H9 (cell line): ENCODE measurements around the gene IGDCC3. TPM values are rescaled to one million over a fixed set of nuclear protein-coding genes. Genes with fewer than 3 reads are reported as not detected.

Source experiments
- DNase-seq: peaks from one replicate; pipeline ENCODE4 v3.0.0-alpha.2; 2017
- H2AFZ ChIP-seq: one replicate; pipeline ENCODE4 v1.6.1; 2013; ENCODE audit warnings: mild to moderate bottlenecking, low read length, control low read depth, moderate library complexity
- H2AK5ac ChIP-seq: 2 replicates; pipeline ENCODE4 v1.6.1; 2013; ENCODE audit warnings: low read length, control low read depth, mixed read lengths; ENCODE audit not compliant: insufficient read length
- H2BK120ac ChIP-seq: one replicate; pipeline ENCODE4 v1.6.1; 2013; ENCODE audit warnings: low read depth, mild to moderate bottlenecking, low read length, control low read depth, inconsistent platforms; ENCODE audit not compliant: poor library complexity, severe bottlenecking
- H2BK12ac ChIP-seq: 2 replicates; pipeline ENCODE4 v1.6.1; 2013; ENCODE audit warnings: low read length, control low read depth, mixed read lengths, low read depth; ENCODE audit not compliant: insufficient read length
- H2BK15ac ChIP-seq: 2 replicates; pipeline ENCODE4 v1.6.1; 2013; ENCODE audit warnings: low read depth, low read length, control low read depth
- H2BK20ac ChIP-seq: one replicate; pipeline ENCODE4 v1.6.1; 2013; ENCODE audit warnings: low read depth, mild to moderate bottlenecking, low read length, control low read depth, inconsistent platforms; ENCODE audit not compliant: poor library complexity, severe bottlenecking
- H2BK5ac ChIP-seq: 2 replicates; pipeline ENCODE4 v1.6.1; 2013; ENCODE audit warnings: low read length, control low read depth, mixed read lengths; ENCODE audit not compliant: insufficient read length
- H3K14ac ChIP-seq: 2 replicates; pipeline ENCODE4 v1.6.1; 2013; ENCODE audit warnings: low read length, control low read depth; ENCODE audit not compliant: insufficient read depth
- H3K18ac ChIP-seq: 2 replicates; pipeline ENCODE4 v1.6.1; 2013; ENCODE audit warnings: low read depth, mild to moderate bottlenecking, mixed read lengths, low read length, control low read depth; ENCODE audit not compliant: insufficient read length
- H3K23ac ChIP-seq: 2 replicates; pipeline ENCODE4 v1.6.1; 2013; ENCODE audit warnings: low read length, control low read depth, mixed read lengths, low read depth; ENCODE audit not compliant: insufficient read length
- H3K23me2 ChIP-seq: 2 replicates; pipeline ENCODE4 v1.6.1; 2013; ENCODE audit warnings: low read depth, mild to moderate bottlenecking, mixed read lengths, low read length, control low read depth; ENCODE audit not compliant: insufficient read length, poor library complexity, severe bottlenecking
- H3K27ac ChIP-seq: 2 replicates; pipeline ENCODE4 v1.5.1; 2013; ENCODE audit warnings: low read length, control low read depth, mixed read lengths, low read depth; ENCODE audit not compliant: insufficient read length
- H3K27me3 ChIP-seq: 2 replicates; pipeline ENCODE4 v1.6.1; 2013; ENCODE audit warnings: low read length, control low read depth, inconsistent platforms; ENCODE audit not compliant: insufficient read depth
- H3K4ac ChIP-seq: 2 replicates; pipeline ENCODE4 v1.6.1; 2013; ENCODE audit warnings: low read depth, mild to moderate bottlenecking, control low read depth, inconsistent platforms, low read length, moderate library complexity
- H3K4me1 ChIP-seq: 2 replicates; pipeline ENCODE4 v1.6.1; 2013; ENCODE audit warnings: low read length, control low read depth, inconsistent platforms; ENCODE audit not compliant: insufficient read depth
- H3K4me2 ChIP-seq: 2 replicates; pipeline ENCODE4 v1.6.1; 2013; ENCODE audit warnings: low read length, control low read depth, mixed read lengths; ENCODE audit not compliant: insufficient read length, insufficient read depth
- H3K56ac ChIP-seq: 2 replicates; pipeline ENCODE4 v1.6.1; 2013; ENCODE audit warnings: low read depth, mild to moderate bottlenecking, mixed read lengths, low read length, control low read depth; ENCODE audit not compliant: insufficient read length
- H3K79me1 ChIP-seq: 2 replicates; pipeline ENCODE4 v1.6.1; 2013; ENCODE audit warnings: low read depth, mild to moderate bottlenecking, moderate library complexity, low read length, control low read depth, inconsistent platforms; ENCODE audit not compliant: insufficient read depth, poor library complexity, severe bottlenecking
- H3K79me2 ChIP-seq: 2 replicates; pipeline ENCODE4 v1.6.1; 2013; ENCODE audit warnings: low read length, control low read depth, inconsistent platforms; ENCODE audit not compliant: insufficient read depth
- H3K9ac ChIP-seq: 2 replicates; pipeline ENCODE4 v1.6.1; 2013; ENCODE audit warnings: low read length, control low read depth, mixed read lengths; ENCODE audit not compliant: insufficient read length; ENCODE audit errors: extremely low read depth
- H3K9me3 ChIP-seq: one replicate; pipeline ENCODE4 v1.6.1; 2013; ENCODE audit warnings: low read depth, low read length, inconsistent platforms; ENCODE audit not compliant: control insufficient read depth
- H3T11ph ChIP-seq: one replicate; pipeline ENCODE4 v1.6.1; 2013; ENCODE audit warnings: mild to moderate bottlenecking, low read length, control low read depth, inconsistent platforms
- H4K20me1 ChIP-seq: one replicate; pipeline ENCODE4 v1.6.1; 2013; ENCODE audit not compliant: control insufficient read depth, insufficient read length, insufficient read depth
- H4K5ac ChIP-seq: 2 replicates; pipeline ENCODE4 v1.6.1; 2013; ENCODE audit warnings: low read depth, mild to moderate bottlenecking, mixed read lengths, low read length, control low read depth; ENCODE audit not compliant: insufficient read length
- H4K8ac ChIP-seq: replicated peaks from 2 replicates; pipeline ENCODE4 v1.6.1; 2013; ENCODE audit warnings: low read length, control low read depth, mixed read lengths, low read depth; ENCODE audit not compliant: insufficient read length
- H4K91ac ChIP-seq: 2 replicates; pipeline ENCODE4 v1.6.1; 2013; ENCODE audit warnings: low read depth, mild to moderate bottlenecking, moderate library complexity, mixed read lengths, low read length, control low read depth; ENCODE audit not compliant: insufficient read length
- H3K27ac Mint-ChIP-seq, 3 experiments: 2 replicates in 2 of 3; 3 replicates in 1 of 3; pipeline ENCODE4 v1.8.0; 2020 to 2021; ENCODE audit warnings: mixed read lengths in 3 of 3, mild to moderate bottlenecking in 1 of 3, moderate library complexity in 1 of 3
- H3K27me3 Mint-ChIP-seq: 2 replicates; pipeline ENCODE4 v1.8.0; 2021; ENCODE audit warnings: low read depth, mild to moderate bottlenecking, moderate library complexity, mixed read lengths
- H3K36me3 Mint-ChIP-seq, 3 experiments: 2 replicates in 2 of 3; 3 replicates in 1 of 3; pipeline ENCODE4 v1.8.0; 2020 to 2021; ENCODE audit warnings: low read depth in 3 of 3, mixed read lengths in 3 of 3; ENCODE audit not compliant: insufficient read depth in 1 of 3
- H3K4me1 Mint-ChIP-seq, 2 experiments: 2 replicates each; pipeline ENCODE4 v1.8.0; 2020; ENCODE audit warnings: mixed read lengths in 2 of 2
- H3K4me3 Mint-ChIP-seq, 2 experiments: 2 replicates in 1 of 2; 3 replicates in 1 of 2; pipeline ENCODE4 v1.8.0; 2020 to 2021; ENCODE audit warnings: mild to moderate bottlenecking in 2 of 2, mixed read lengths in 2 of 2, moderate library complexity in 1 of 2
- H3K9me3 Mint-ChIP-seq, 2 experiments: 2 replicates in 1 of 2; 3 replicates in 1 of 2; pipeline ENCODE4 v1.8.0; 2020; ENCODE audit warnings: mild to moderate bottlenecking in 2 of 2, mixed read lengths in 2 of 2, moderate library complexity in 1 of 2
- CTCF ChIP-seq: fragments of 200-600 bp; sonication (generic); conservative IDR thresholded peaks from 3 replicates; pipeline ENCODE4 v1.8.0; 2021; ENCODE audit warnings: antibody characterized with exemption, mild to moderate bottlenecking
- total RNA-seq: library from RNA; stranded (reverse); gene quantifications from 2 replicates; pipeline ENCODE4 v1.2.1, GENCODE V29; 2021

Gene IGDCC3
- total RNA-seq, 1 experiment from 2014 or later, result 18.9 TPM

- no peak overlapping the region for H2AK5ac ChIP-seq
- H3K23ac ChIP-seq, result no peak overlapping the region
- no peak overlapping the region for H2BK20ac ChIP-seq
- no peak overlapping the region for H3K9ac ChIP-seq
- no peaks in the 10 kb centered on the region; the same call in 1 of the 2 replicates for H3K27me3 ChIP-seq
- H4K5ac ChIP-seq, result no peak overlapping the region
- no peak overlapping the region for H3K4ac ChIP-seq
- H2BK120ac ChIP-seq, result no peak overlapping the region
- no peak overlapping the region for H3K27ac ChIP-seq
- Mint-ChIP-seq H3K27ac (peak overlapping the region in 2 of 3 experiments; percentile 34 to 97; a peak in 2 of 7 replicates), H3K9me3 (no peaks in the 10 kb centered on the region; a peak in 1 of 5 replicates), H3K27me3 (peaks cover 5% of the 10 kb centered on the region), H3K4me1 (peaks cover 75 to 78% of the 10 kb centered on the region in 2 experiments), H3K4me3 (no peak overlapping the region), H3K36me3 (peaks cover 7 to 13% (median 10%) of the 10 kb centered on the region in 3 experiments)
- no peak overlapping the region for H3K4me2 ChIP-seq
- no peak overlapping the region; the same call in 1 of the 2 replicates for H3K14ac ChIP-seq
- no peak overlapping the region for H2AFZ ChIP-seq
- no peak overlapping the region for H4K8ac ChIP-seq
- H3K18ac ChIP-seq, result no peak overlapping the region
- H2BK5ac ChIP-seq, result no peak overlapping the region
- H3K9me3 ChIP-seq, result no peaks in the 10 kb centered on the region
- H3K4me1 ChIP-seq, result peaks cover 29% of the 10 kb centered on the region; the same call in 1 of the 2 replicates
- no peaks in the 10 kb centered on the region for H3K79me1 ChIP-seq
- DNase-seq, result no peak
- no peak overlapping the region for H2BK12ac ChIP-seq
- H3T11ph ChIP-seq, result no peak overlapping the region
- H3K79me2 ChIP-seq, result no peaks in the 10 kb centered on the region; the same call in 1 of the 2 replicates
- no peaks in the 10 kb centered on the region for H3K23me2 ChIP-seq
- H3K56ac ChIP-seq, result no peak overlapping the region
- no peak for TF ChIP-seq CTCF
- H4K20me1 ChIP-seq, result no peaks in the 10 kb centered on the region
- no peak overlapping the region for H2BK15ac ChIP-seq
- no peak overlapping the region for H4K91ac ChIP-seq
These were observed 35.4 kb upstream of the IGDCC3 start for GRCh38 chr15:65413051-65413759.
